H1 (cell line): ENCODE data around the gene MYH6. TPM values are rescaled to one million over a fixed set of nuclear protein-coding genes. Genes with fewer than 3 reads are reported as not detected.

ENCODE experiments used
- CBX8 ChIP-seq: fragments of 300-800, 300-1000 bp; sonication (generic); IDR thresholded peaks from 2 replicates; pipeline ENCODE4 v1.7.1; 2016; ENCODE audit warnings: low read depth, low read length, borderline replicate concordance
- EP300 ChIP-seq, 2 experiments: IDR thresholded peaks; 1 replicate in 1 of 2; 2 replicates in 1 of 2; pipeline ENCODE4 v1.6.1; 2011 to 2012; ENCODE audit warnings: low read depth in 2 of 2, low read length in 2 of 2, mild to moderate bottlenecking in 2 of 2, borderline replicate concordance in 1 of 2, inconsistent platforms in 1 of 2, moderate library complexity in 1 of 2
- HDAC2 ChIP-seq, 2 experiments: fragments of 300-600 bp in 1 of 2; sonication (generic) in 1 of 2; IDR thresholded peaks; 2 replicates each; pipeline ENCODE4 v1.6.1; 2011 to 2012; ENCODE audit warnings: low read depth in 2 of 2, low read length in 2 of 2, mild to moderate bottlenecking in 2 of 2, moderate library complexity in 2 of 2, borderline replicate concordance in 1 of 2, inconsistent platforms in 1 of 2
- TAF1 ChIP-seq: IDR thresholded peaks from 2 replicates; pipeline ENCODE4 v1.6.1; 2011; ENCODE audit warnings: mild to moderate bottlenecking, low read depth, low read length
- polyA plus RNA-seq, 7 experiments: library from polyadenylated mRNA; depleted of rRNA in 3 of 7; stranded (reverse) in 5 of 7; unstranded in 2 of 7; fragments of >200 nt in 5 of 7; fragments of 200-250 nt in 2 of 7; gene quantifications; 1 replicate in 5 of 7; 2 replicates in 1 of 7; 4 replicates in 1 of 7; pipeline versions ENCODE4 v1.2.1 to v1.2.3, GENCODE V29; 2011 to 2013; ENCODE audit warnings: missing spikeins in 2 of 7, mixed read lengths in 2 of 7
- total RNA-seq: library from RNA; stranded (reverse); fragmentation: NEBNext Ultra II Directional; extraction: Animal tissue kit (Norgen Biotek cat#: 25700); gene quantifications from 2 replicates; pipeline ENCODE4 v1.2.1, GENCODE V29; 2021

Gene MYH6
- total and polyA plus RNA-seq, 2 of the 8 experiments (the other 6 are each of a cell fraction or from before 2014, with no cell fraction given): 0.03 TPM; not detected in 1

DNA sequence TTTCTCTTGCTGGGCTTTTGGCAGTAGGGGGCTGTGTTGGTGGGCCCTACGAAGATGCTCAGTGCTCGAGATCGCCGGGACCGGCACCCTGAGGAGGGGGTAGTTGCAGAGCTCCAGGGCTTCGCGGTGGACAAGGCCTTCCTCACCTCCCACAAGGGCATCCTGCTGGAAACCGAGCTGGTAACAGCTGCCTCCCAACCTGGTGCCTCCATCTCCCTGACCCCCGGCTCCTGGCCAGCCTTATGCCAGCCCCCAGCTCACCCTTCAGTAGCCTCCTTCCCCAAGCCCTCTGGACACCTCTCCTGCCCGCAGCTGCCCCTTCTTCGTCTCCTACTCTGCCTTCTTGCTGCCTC is 30.9 kb downstream of the MYH6 start (continued):
- TF ChIP-seq EP300 (IDR thresholded peaks at IDR 0.05; ENCODE audit: borderline replicate concordance in 1 of 2, low read depth in 2 of 2, low read length in 2 of 2): no peak
- TF ChIP-seq HDAC2 (IDR thresholded peaks at IDR 0.05; ENCODE audit: borderline replicate concordance in 1 of 2, low read depth in 2 of 2, low read length in 2 of 2): no peak
- TF ChIP-seq TAF1: no peak
- TF ChIP-seq CBX8: no peak
